IMR-90 (cell line): ENCODE results near the gene BLNK. TPM values are rescaled to one million over a fixed set of nuclear protein-coding genes. Genes with fewer than 3 reads are reported as not detected.

Experiments
- ATAC-seq: fragments of 200-7000 bp; cut with Tn5 transposase; 2 replicates; pipeline ENCODE4 v1.9.1; 2020; ENCODE audit warnings: low read depth, mild to moderate bottlenecking, moderate library complexity
- BruUV-seq: library from RNA; stranded (reverse); fragments of 400-500 nt; replicated peaks from 2 replicates; lab custom pipeline; 2021; lab: Mats Ljungman, UMichigan
- CTCF ChIA-PET: fragments of 300-600 bp; formaldehyde crosslinking; extraction: SDS; loops from one replicate; lab custom pipeline; 2021; ENCODE audit warnings: antibody characterized with exemption; lab: Yijun Ruan, JAX
- POLR2A ChIA-PET: fragments of 300-600 bp; sonication (Branson Sonifier 250); formaldehyde crosslinking; loops from one replicate; lab custom pipeline; 2022; ENCODE audit warnings: antibody characterized with exemption; ENCODE audit not compliant: unreplicated experiment; lab: Charles Lee
- DNase-seq: peaks from one replicate; pipeline ENCODE4 v3.0.0; 2013
- H2AFZ ChIP-seq: replicated peaks from 2 replicates; pipeline ENCODE3; 2013; ENCODE audit warnings: low read length, mild to moderate bottlenecking; ENCODE audit not compliant: poor library complexity
- H2AK5ac ChIP-seq: 2 replicates; pipeline ENCODE4 v1.6.1; 2013; ENCODE audit warnings: low read depth, low read length, inconsistent platforms
- H2AK9ac ChIP-seq: replicated peaks from 2 replicates; pipeline ENCODE3; 2013; ENCODE audit warnings: mild to moderate bottlenecking, low read depth, low read length, moderate library complexity; ENCODE audit not compliant: poor library complexity
- H2BK120ac ChIP-seq: 2 replicates; pipeline ENCODE4 v1.6.1; 2013; ENCODE audit warnings: low read depth, low read length, inconsistent platforms
- H2BK15ac ChIP-seq: 3 replicates; pipeline ENCODE4 v1.6.1; 2013; ENCODE audit warnings: low read depth, low read length, inconsistent platforms
- H2BK20ac ChIP-seq: 2 replicates; pipeline ENCODE4 v1.6.1; 2013; ENCODE audit warnings: low read depth, mild to moderate bottlenecking, inconsistent platforms, low read length, moderate library complexity
- H2BK5ac ChIP-seq: 2 replicates; pipeline ENCODE4 v1.6.1; 2013; ENCODE audit warnings: mild to moderate bottlenecking, low read depth, low read length, inconsistent platforms; ENCODE audit not compliant: poor library complexity, severe bottlenecking
- H3K14ac ChIP-seq: replicated peaks from 2 replicates; pipeline ENCODE4 v1.6.1; 2013; ENCODE audit warnings: low read depth, low read length, inconsistent platforms
- H3K18ac ChIP-seq: 2 replicates; pipeline ENCODE4 v1.6.1; 2013; ENCODE audit warnings: low read depth, low read length, control low read depth
- H3K23ac ChIP-seq: 2 replicates; pipeline ENCODE4 v1.6.1; 2013; ENCODE audit warnings: low read depth, low read length, inconsistent platforms
- H3K27ac ChIP-seq: 2 replicates; pipeline ENCODE4 v1.5.1; 2013; ENCODE audit warnings: mild to moderate bottlenecking, control low read depth, low read length; ENCODE audit not compliant: insufficient read depth
- H3K27me3 ChIP-seq: 2 replicates; pipeline ENCODE4 v1.6.1; 2013; ENCODE audit warnings: low read length; ENCODE audit not compliant: control insufficient read depth, insufficient read depth
- H3K36me3 ChIP-seq: 2 replicates; pipeline ENCODE4 v1.6.1; 2013; ENCODE audit warnings: low read length, mixed read lengths; ENCODE audit not compliant: control insufficient read depth, insufficient read depth
- H3K4ac ChIP-seq: 2 replicates; pipeline ENCODE4 v1.6.1; 2013; ENCODE audit warnings: low read depth, low read length, inconsistent platforms
- H3K4me1 ChIP-seq: 2 replicates; pipeline ENCODE4 v1.6.1; 2013; ENCODE audit warnings: low read length, mixed read lengths; ENCODE audit not compliant: control insufficient read depth, insufficient read depth
- H3K4me2 ChIP-seq: 2 replicates; pipeline ENCODE4 v1.6.1; 2013; ENCODE audit warnings: low read depth, mild to moderate bottlenecking, control low read depth, low read length, moderate library complexity
- H3K4me3 ChIP-seq: 2 replicates; pipeline ENCODE4 v1.5.1; 2013; ENCODE audit warnings: low read depth, mild to moderate bottlenecking, control low read depth, low read length, moderate library complexity; ENCODE audit not compliant: insufficient read depth
- H3K56ac ChIP-seq: 2 replicates; pipeline ENCODE4 v1.6.1; 2013; ENCODE audit warnings: low read length, inconsistent platforms; ENCODE audit not compliant: insufficient read depth; ENCODE audit errors: extremely low read depth
- H3K79me1 ChIP-seq, 2 experiments: 2 replicates each; pipeline ENCODE4 v1.6.1; 2013; ENCODE audit warnings: low read length in 2 of 2, inconsistent platforms in 1 of 2, low read depth in 1 of 2
- H3K9ac ChIP-seq: 2 replicates; pipeline ENCODE4 v1.6.1; 2013; ENCODE audit warnings: low read depth, low read length, control low read depth
- H3K9me1 ChIP-seq: 2 replicates; pipeline ENCODE4 v1.6.1; 2013; ENCODE audit warnings: low read length, inconsistent platforms; ENCODE audit not compliant: insufficient read depth
- H3K9me3 ChIP-seq: 2 replicates; pipeline ENCODE4 v1.6.1; 2013; ENCODE audit warnings: low read length; ENCODE audit not compliant: control insufficient read depth, insufficient read depth
- H4K20me1 ChIP-seq: 2 replicates; pipeline ENCODE4 v1.6.1; 2013; ENCODE audit warnings: low read length, inconsistent platforms; ENCODE audit not compliant: insufficient read depth
- H4K5ac ChIP-seq: 2 replicates; pipeline ENCODE4 v1.6.1; 2013; ENCODE audit warnings: mild to moderate bottlenecking, low read depth, low read length, control low read depth
- H4K8ac ChIP-seq, 2 experiments: 2 replicates each; pipeline ENCODE4 v1.6.1; 2013; ENCODE audit warnings: low read depth in 2 of 2, low read length in 2 of 2, control low read depth in 1 of 2, inconsistent platforms in 1 of 2
- H4K91ac ChIP-seq: 2 replicates; pipeline ENCODE4 v1.6.1; 2013; ENCODE audit warnings: low read depth, low read length, inconsistent platforms; ENCODE audit not compliant: insufficient read depth
- BHLHE40 ChIP-seq: fragments of 150-350 bp; IDR thresholded peaks from 2 replicates; pipeline ENCODE4 v1.6.1; 2016; ENCODE audit warnings: mild to moderate bottlenecking, low read depth, low read length
- CEBPB ChIP-seq: IDR thresholded peaks from 2 replicates; pipeline ENCODE4 v1.6.1; 2012; ENCODE audit warnings: low read depth, low read length, improper control_type of control experiment
- CHD1 ChIP-seq: IDR thresholded peaks from 2 replicates; pipeline ENCODE4 v1.6.1; 2012; ENCODE audit warnings: low read depth, low read length, improper control_type of control experiment
- FOS ChIP-seq: fragments of 150-350 bp; IDR thresholded peaks from 2 replicates; pipeline ENCODE4 v1.6.1; 2016; ENCODE audit warnings: low read depth, low read length
- MAFK ChIP-seq: IDR thresholded peaks from 2 replicates; pipeline ENCODE4 v1.6.1; 2012; ENCODE audit warnings: low read depth, low read length, improper control_type of control experiment
- MAZ ChIP-seq: IDR thresholded peaks from 2 replicates; pipeline ENCODE4 v1.6.1; 2012; ENCODE audit warnings: low read depth, mild to moderate bottlenecking, low read length, improper control_type of control experiment, moderate library complexity, borderline replicate concordance
- NFE2L2 ChIP-seq: fragments of 150-350 bp; IDR thresholded peaks from 2 replicates; pipeline ENCODE4 v1.6.1; 2016; ENCODE audit warnings: low read depth, mild to moderate bottlenecking, low read length
- POLR2A ChIP-seq: IDR thresholded peaks from 2 replicates; pipeline ENCODE4 v1.6.1; 2012; ENCODE audit warnings: mild to moderate bottlenecking, low read depth, low read length
- RAD21 ChIP-seq: IDR thresholded peaks from 2 replicates; pipeline ENCODE4 v1.6.1; 2012; ENCODE audit warnings: low read length, improper control_type of control experiment
- RFX5 ChIP-seq: IDR thresholded peaks from 2 replicates; pipeline ENCODE4 v1.8.0; 2012; ENCODE audit warnings: low read depth, mild to moderate bottlenecking, low read length, moderate library complexity
- WGBS, 2 experiments: methylation state at CpG; one replicate each; pipeline versions ENCODE4 v1.1.5 to v1.1.7; 2013; ENCODE audit warnings: missing lambda C conversion rate in 2 of 2; ENCODE audit not compliant: insufficient read length in 1 of 2; ENCODE audit errors: extremely low coverage in 2 of 2; 5-methylcytosine and 5-hydroxymethylcytosine counted together
- dilution Hi-C: fragments of 300-500 bp; cut with HindIII; formaldehyde crosslinking; loops from one replicate; pipeline ENCODE4 v1.14.3; 2018; ENCODE audit warnings: low sequenced_read_pairs; ENCODE audit not compliant: unreplicated experiment
- in situ Hi-C: fragments of 300-500 bp; cut with MboI; formaldehyde crosslinking; loops from 3 replicates; pipeline ENCODE4 v1.14.3; 2019; ENCODE audit warnings: low sequenced_read_pairs, inconsistent platforms, mixed read lengths
- intact Hi-C: fragments of 100-400 bp; cut with micrococcal nuclease; formaldehyde crosslinking; loops from 2 replicates; pipeline ENCODE4 v1.10.0; 2022
- polyA plus RNA-seq, 3 experiments: library from polyadenylated mRNA; depleted of rRNA; stranded (reverse); fragments of >200 nt; gene quantifications; 2 replicates each; pipeline ENCODE4 v1.2.3, GENCODE V29; 2012; ENCODE audit warnings: low replicate concordance in 1 of 3
- total RNA-seq: library from RNA; depleted of rRNA; stranded (reverse); fragments of >200 nt; gene quantifications from 2 replicates; pipeline ENCODE4 v1.2.3, GENCODE V29; 2012
- TF ChIP-seq, protein P1 (sequence below): fragments of 150-350 bp; IDR thresholded peaks from 2 replicates; pipeline ENCODE4 v1.6.1; 2016; ENCODE audit warnings: low read depth, mild to moderate bottlenecking, low read length, moderate library complexity, borderline replicate concordance
- TF ChIP-seq, protein P2 (sequence below): conservative IDR thresholded peaks from 2 replicates; pipeline ENCODE4 v1.5.1; 2012; ENCODE audit warnings: mild to moderate bottlenecking, low read depth, low read length, improper control_type of control experiment

The BLNK gene
- total and polyA plus RNA-seq, 2 of the 4 experiments (the other 2 are of a cell fraction): not detected

DNA sequence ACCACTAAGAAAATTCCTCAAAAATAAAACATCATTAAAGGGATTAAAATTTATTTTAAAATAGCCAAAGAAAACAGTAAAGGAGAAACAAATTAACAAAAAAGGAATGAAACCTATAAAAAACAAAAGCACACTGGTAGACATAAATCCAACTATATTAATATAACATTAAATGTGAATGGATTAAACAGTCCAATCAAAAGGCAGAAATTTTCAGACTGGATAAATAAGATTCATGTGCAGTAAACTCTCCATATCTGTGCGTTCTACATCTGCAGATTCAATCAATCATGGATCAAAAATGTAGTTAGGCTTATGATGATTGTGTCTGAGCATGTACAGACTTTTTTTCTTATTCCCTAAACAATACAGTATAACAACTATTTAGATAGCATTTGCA, 98.7 kb downstream of the BLNK start:
- Histone ChIP-seq H3K4me1 (no peaks in the 10 kb centered on the region), H2BK5ac (no peak overlapping the region), H3K9me3 (peaks cover 4% of the 10 kb centered on the region), H3K9ac (no peak overlapping the region), H2BK120ac (no peak overlapping the region), H4K5ac (no peak overlapping the region), H2AFZ (no peak overlapping the region), H3K4ac (no peak overlapping the region), H4K8ac (no peak overlapping the region), H3K14ac (no peak overlapping the region), H3K9me1 (no peaks in the 10 kb centered on the region), H3K18ac (no peak overlapping the region), H2BK15ac (no peak overlapping the region), H2BK20ac (no peak overlapping the region), H3K56ac (no peak overlapping the region), H3K27me3 (no peaks in the 10 kb centered on the region), H2AK5ac (no peak overlapping the region), H3K4me2 (no peak overlapping the region), H3K23ac (no peak overlapping the region), H4K91ac (no peak overlapping the region), H4K20me1 (no peaks in the 10 kb centered on the region), H3K36me3 (no peaks in the 10 kb centered on the region), H3K27ac (no peak overlapping the region), H2AK9ac (no peak overlapping the region), H3K79me1 (no peaks in the 10 kb centered on the region), H3K4me3 (no peak overlapping the region)
- dilution Hi-C loops (no loop called here), intact Hi-C loops (no loop called here), in situ Hi-C loops (no loop called here)
- no peak for TF ChIP-seq BHLHE40
- TF ChIP-seq, protein P1, sequence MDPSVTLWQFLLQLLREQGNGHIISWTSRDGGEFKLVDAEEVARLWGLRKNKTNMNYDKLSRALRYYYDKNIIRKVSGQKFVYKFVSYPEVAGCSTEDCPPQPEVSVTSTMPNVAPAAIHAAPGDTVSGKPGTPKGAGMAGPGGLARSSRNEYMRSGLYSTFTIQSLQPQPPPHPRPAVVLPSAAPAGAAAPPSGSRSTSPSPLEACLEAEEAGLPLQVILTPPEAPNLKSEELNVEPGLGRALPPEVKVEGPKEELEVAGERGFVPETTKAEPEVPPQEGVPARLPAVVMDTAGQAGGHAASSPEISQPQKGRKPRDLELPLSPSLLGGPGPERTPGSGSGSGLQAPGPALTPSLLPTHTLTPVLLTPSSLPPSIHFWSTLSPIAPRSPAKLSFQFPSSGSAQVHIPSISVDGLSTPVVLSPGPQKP: no peak
- no peak for TF ChIP-seq POLR2A
- no peak for TF ChIP-seq NFE2L2
- TF ChIP-seq CEBPB: no peak
- TF ChIP-seq, protein P2, sequence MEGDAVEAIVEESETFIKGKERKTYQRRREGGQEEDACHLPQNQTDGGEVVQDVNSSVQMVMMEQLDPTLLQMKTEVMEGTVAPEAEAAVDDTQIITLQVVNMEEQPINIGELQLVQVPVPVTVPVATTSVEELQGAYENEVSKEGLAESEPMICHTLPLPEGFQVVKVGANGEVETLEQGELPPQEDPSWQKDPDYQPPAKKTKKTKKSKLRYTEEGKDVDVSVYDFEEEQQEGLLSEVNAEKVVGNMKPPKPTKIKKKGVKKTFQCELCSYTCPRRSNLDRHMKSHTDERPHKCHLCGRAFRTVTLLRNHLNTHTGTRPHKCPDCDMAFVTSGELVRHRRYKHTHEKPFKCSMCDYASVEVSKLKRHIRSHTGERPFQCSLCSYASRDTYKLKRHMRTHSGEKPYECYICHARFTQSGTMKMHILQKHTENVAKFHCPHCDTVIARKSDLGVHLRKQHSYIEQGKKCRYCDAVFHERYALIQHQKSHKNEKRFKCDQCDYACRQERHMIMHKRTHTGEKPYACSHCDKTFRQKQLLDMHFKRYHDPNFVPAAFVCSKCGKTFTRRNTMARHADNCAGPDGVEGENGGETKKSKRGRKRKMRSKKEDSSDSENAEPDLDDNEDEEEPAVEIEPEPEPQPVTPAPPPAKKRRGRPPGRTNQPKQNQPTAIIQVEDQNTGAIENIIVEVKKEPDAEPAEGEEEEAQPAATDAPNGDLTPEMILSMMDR: no peak
- no peak for TF ChIP-seq MAFK
- TF ChIP-seq CHD1: no peak
- no peak for TF ChIP-seq RFX5
- no peak for TF ChIP-seq FOS
- no peak for TF ChIP-seq MAZ
- no peak for TF ChIP-seq RAD21
- no CpG with 5 or more reads among the region's 1 CpG for WGBS, 2 experiments
- DNase-seq: no peak
- ChIA-PET CTCF (no interaction called here), POLR2A (no interaction called here)
- no peak for ATAC-seq
- no TSS peak for BruUV-seq
